ENCODE results near the gene PCCA. TPM values are rescaled to one million over a fixed set of nuclear protein-coding genes. Genes with fewer than 3 reads are reported as not detected.

Gene PCCA
- total and polyA plus RNA-seq, 2 of the 13 experiments (the other 11 are each of a cell fraction or from before 2014, with no cell fraction given): 15.0 to 32.2 TPM

DNA sequence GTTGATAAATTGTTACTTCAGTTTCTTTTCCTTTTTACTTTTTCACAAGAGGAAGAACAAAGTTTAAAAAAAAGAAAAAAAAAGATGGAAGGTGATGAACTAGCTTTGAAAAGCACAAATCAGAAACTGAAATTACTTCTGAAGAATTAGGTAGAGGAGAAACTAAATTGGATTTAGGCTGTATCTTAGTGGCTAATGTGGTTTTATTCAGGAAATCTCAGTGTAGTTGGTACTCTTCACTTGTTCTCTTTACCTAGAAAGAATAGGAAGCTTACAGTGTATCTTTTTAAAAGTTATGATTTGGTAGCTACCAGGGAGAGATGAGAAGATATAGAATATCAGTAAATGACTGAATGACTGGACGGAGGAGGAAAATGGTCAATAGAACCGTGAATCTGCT lies 252.0 kb downstream of the PCCA start:
- no peak overlapping the region for H3K9ac ChIP-seq (ENCODE audit: insufficient read depth, low read depth, low read length)
- FAIRE-seq (no peak), DNase-seq (ENCODE audit: low spot score) (no peak), ATAC-seq (no peak)
- CTCF ChIA-PET (ENCODE audit: low intra/inter-chr PET ratio, low total read pairs): no interaction called here
- POLR2A ChIA-PET: no interaction called here
- no peaks in the 10 kb centered on the region for H3K27me3 ChIP-seq (ENCODE audit: control insufficient read depth in 1 of 2, insufficient read depth in 2 of 2, low read length in 2 of 2)
- no peak overlapping the region for H3K4me2 ChIP-seq (ENCODE audit: low read depth, low read length)
- H3K36me3 ChIP-seq (replicated peaks in 1 of 2; ENCODE audit: control insufficient read depth in 1 of 2, insufficient read depth in 2 of 2, low read length in 2 of 2): no peaks in the 10 kb centered on the region; a peak in 1 of 5 replicates
- no peaks in the 10 kb centered on the region for H4K20me1 ChIP-seq (ENCODE audit: insufficient read depth, low read length)
- no peaks in the 10 kb centered on the region for H3K79me2 ChIP-seq (ENCODE audit: insufficient read depth, low read length)
- TF ChIP-seq, protein P1, sequence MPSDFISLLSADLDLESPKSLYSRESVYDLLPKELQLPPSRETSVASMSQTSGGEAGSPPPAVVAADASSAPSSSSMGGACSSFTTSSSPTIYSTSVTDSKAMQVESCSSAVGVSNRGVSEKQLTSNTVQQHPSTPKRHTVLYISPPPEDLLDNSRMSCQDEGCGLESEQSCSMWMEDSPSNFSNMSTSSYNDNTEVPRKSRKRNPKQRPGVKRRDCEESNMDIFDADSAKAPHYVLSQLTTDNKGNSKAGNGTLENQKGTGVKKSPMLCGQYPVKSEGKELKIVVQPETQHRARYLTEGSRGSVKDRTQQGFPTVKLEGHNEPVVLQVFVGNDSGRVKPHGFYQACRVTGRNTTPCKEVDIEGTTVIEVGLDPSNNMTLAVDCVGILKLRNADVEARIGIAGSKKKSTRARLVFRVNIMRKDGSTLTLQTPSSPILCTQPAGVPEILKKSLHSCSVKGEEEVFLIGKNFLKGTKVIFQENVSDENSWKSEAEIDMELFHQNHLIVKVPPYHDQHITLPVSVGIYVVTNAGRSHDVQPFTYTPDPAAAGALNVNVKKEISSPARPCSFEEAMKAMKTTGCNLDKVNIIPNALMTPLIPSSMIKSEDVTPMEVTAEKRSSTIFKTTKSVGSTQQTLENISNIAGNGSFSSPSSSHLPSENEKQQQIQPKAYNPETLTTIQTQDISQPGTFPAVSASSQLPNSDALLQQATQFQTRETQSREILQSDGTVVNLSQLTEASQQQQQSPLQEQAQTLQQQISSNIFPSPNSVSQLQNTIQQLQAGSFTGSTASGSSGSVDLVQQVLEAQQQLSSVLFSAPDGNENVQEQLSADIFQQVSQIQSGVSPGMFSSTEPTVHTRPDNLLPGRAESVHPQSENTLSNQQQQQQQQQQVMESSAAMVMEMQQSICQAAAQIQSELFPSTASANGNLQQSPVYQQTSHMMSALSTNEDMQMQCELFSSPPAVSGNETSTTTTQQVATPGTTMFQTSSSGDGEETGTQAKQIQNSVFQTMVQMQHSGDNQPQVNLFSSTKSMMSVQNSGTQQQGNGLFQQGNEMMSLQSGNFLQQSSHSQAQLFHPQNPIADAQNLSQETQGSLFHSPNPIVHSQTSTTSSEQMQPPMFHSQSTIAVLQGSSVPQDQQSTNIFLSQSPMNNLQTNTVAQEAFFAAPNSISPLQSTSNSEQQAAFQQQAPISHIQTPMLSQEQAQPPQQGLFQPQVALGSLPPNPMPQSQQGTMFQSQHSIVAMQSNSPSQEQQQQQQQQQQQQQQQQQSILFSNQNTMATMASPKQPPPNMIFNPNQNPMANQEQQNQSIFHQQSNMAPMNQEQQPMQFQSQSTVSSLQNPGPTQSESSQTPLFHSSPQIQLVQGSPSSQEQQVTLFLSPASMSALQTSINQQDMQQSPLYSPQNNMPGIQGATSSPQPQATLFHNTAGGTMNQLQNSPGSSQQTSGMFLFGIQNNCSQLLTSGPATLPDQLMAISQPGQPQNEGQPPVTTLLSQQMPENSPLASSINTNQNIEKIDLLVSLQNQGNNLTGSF (CRISPR knock-in tag; IDR thresholded peaks at IDR 0.05): no peak
- TF ChIP-seq ETV6 (CRISPR knock-in tag; conservative IDR thresholded peaks at IDR 0.05) (no peak), ONECUT2 (CRISPR knock-in tag; IDR thresholded peaks at IDR 0.05) (no peak), ZNF678 (CRISPR knock-in tag; IDR thresholded peaks at IDR 0.05) (no peak), KLF13 (CRISPR knock-in tag; IDR thresholded peaks at IDR 0.05) (no peak), ZNF737 (CRISPR knock-in tag; IDR thresholded peaks at IDR 0.05; ENCODE audit: borderline replicate concordance) (no peak), CBFB (CRISPR knock-in tag; IDR thresholded peaks at IDR 0.05) (no peak), ZNF367 (CRISPR knock-in tag; IDR thresholded peaks at IDR 0.05; ENCODE audit: borderline replicate concordance) (no peak)
- TF ChIP-seq, protein P2, sequence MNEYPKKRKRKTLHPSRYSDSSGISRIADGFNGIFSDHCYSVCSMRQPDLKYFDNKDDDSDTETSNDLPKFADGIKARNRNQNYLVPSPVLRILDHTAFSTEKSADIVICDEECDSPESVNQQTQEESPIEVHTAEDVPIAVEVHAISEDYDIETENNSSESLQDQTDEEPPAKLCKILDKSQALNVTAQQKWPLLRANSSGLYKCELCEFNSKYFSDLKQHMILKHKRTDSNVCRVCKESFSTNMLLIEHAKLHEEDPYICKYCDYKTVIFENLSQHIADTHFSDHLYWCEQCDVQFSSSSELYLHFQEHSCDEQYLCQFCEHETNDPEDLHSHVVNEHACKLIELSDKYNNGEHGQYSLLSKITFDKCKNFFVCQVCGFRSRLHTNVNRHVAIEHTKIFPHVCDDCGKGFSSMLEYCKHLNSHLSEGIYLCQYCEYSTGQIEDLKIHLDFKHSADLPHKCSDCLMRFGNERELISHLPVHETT (CRISPR knock-in tag; conservative IDR thresholded peaks at IDR 0.05): no peak
- TF ChIP-seq, protein P3, sequence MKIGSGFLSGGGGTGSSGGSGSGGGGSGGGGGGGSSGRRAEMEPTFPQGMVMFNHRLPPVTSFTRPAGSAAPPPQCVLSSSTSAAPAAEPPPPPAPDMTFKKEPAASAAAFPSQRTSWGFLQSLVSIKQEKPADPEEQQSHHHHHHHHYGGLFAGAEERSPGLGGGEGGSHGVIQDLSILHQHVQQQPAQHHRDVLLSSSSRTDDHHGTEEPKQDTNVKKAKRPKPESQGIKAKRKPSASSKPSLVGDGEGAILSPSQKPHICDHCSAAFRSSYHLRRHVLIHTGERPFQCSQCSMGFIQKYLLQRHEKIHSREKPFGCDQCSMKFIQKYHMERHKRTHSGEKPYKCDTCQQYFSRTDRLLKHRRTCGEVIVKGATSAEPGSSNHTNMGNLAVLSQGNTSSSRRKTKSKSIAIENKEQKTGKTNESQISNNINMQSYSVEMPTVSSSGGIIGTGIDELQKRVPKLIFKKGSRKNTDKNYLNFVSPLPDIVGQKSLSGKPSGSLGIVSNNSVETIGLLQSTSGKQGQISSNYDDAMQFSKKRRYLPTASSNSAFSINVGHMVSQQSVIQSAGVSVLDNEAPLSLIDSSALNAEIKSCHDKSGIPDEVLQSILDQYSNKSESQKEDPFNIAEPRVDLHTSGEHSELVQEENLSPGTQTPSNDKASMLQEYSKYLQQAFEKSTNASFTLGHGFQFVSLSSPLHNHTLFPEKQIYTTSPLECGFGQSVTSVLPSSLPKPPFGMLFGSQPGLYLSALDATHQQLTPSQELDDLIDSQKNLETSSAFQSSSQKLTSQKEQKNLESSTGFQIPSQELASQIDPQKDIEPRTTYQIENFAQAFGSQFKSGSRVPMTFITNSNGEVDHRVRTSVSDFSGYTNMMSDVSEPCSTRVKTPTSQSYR (CRISPR knock-in tag; IDR thresholded peaks at IDR 0.05; ENCODE audit: borderline replicate concordance): no peak
- in situ Hi-C loops (cut with HindIII; ENCODE audit: extremely low pct_ligation_motif_present, low pct_unique_long_range_greater_than_20kb) (no loop called here), intact Hi-C loops (cut with micrococcal nuclease; ENCODE audit: unreplicated experiment) (no loop called here)
- BruUV-seq (replicated peaks): no TSS peak
- H2AFZ ChIP-seq (ENCODE audit: low read length): no peak overlapping the region
- no peaks in the 10 kb centered on the region for H3K9me3 ChIP-seq (ENCODE audit: low read length)
- no peak overlapping the region for H3K4me3 ChIP-seq (replicated peaks in 1 of 3; ENCODE audit: insufficient read depth in 1 of 3, low read depth in 2 of 3, low read length in 3 of 3)
- no peak overlapping the region for H3K27ac ChIP-seq (ENCODE audit: extremely low read length, insufficient read depth, low read length)
- peaks cover 19% of the 10 kb centered on the region for H3K4me1 ChIP-seq (ENCODE audit: insufficient read depth, low read length)
- WGBS (ENCODE audit: low lambda C conversion rate): 92% methylated on average over 2 of the region's 2 CpGs
